WTC11 (cell line): ENCODE measurements around the gene IL11RA. TPM values are rescaled to one million over a fixed set of nuclear protein-coding genes. Genes with fewer than 3 reads are reported as not detected.

ENCODE experiments used
- ARID4B ChIP-seq: sonication (generic); formaldehyde crosslinking; IDR thresholded peaks from 2 replicates; pipeline ENCODE4 v1.8.0; 2023; ENCODE audit warnings: missing genetic modification reagents, mild to moderate bottlenecking, borderline replicate concordance
- ATF1 ChIP-seq: sonication (generic); formaldehyde crosslinking; IDR thresholded peaks from 2 replicates; pipeline ENCODE4 v1.8.1; 2023; ENCODE audit warnings: mild to moderate bottlenecking, moderate library complexity, missing genetic modification reagents
- CBFB ChIP-seq: sonication (generic); formaldehyde crosslinking; IDR thresholded peaks from 2 replicates; pipeline ENCODE4 v1.8.1; 2022; ENCODE audit warnings: mild to moderate bottlenecking, low read depth, missing genetic modification reagents
- E2F1 ChIP-seq: sonication (generic); formaldehyde crosslinking; IDR thresholded peaks from 2 replicates; pipeline ENCODE4 v1.8.0; 2022; ENCODE audit warnings: mild to moderate bottlenecking, missing genetic modification reagents
- E2F4 ChIP-seq: sonication (generic); formaldehyde crosslinking; IDR thresholded peaks from 2 replicates; pipeline ENCODE4 v1.8.1; 2022; ENCODE audit warnings: low read depth, mild to moderate bottlenecking, moderate library complexity, missing genetic modification reagents, borderline replicate concordance
- ERG ChIP-seq: fragments of 250-450 bp; sonication (Bioruptor Pico); IDR thresholded peaks from 2 replicates; pipeline ENCODE4 v1.8.0; 2021; ENCODE audit warnings: mild to moderate bottlenecking
- ESRRA ChIP-seq: sonication (generic); formaldehyde crosslinking; IDR thresholded peaks from 2 replicates; pipeline ENCODE4 v1.8.1; 2022; ENCODE audit warnings: mild to moderate bottlenecking, missing genetic modification reagents, borderline replicate concordance
- FOXK1 ChIP-seq: sonication (generic); formaldehyde crosslinking; IDR thresholded peaks from 2 replicates; pipeline ENCODE4 v1.8.0; 2022; ENCODE audit warnings: mild to moderate bottlenecking, moderate library complexity, missing genetic modification reagents
- FOXP1 ChIP-seq: sonication (generic); formaldehyde crosslinking; IDR thresholded peaks from 2 replicates; pipeline ENCODE4 v1.8.0; 2022; ENCODE audit warnings: missing genetic modification reagents, mild to moderate bottlenecking, moderate library complexity, borderline replicate concordance
- JAZF1 ChIP-seq: fragments of 250-450 bp; sonication (Bioruptor Pico); IDR thresholded peaks from 2 replicates; pipeline ENCODE4 v1.9.0; 2021; ENCODE audit warnings: moderate library complexity, mild to moderate bottlenecking, inconsistent platforms
- RELA ChIP-seq: sonication (generic); formaldehyde crosslinking; IDR thresholded peaks from 2 replicates; pipeline ENCODE4 v1.8.1; 2022; ENCODE audit warnings: missing genetic modification reagents, mild to moderate bottlenecking, borderline replicate concordance
- SMAD3 ChIP-seq: sonication (generic); formaldehyde crosslinking; IDR thresholded peaks from 2 replicates; pipeline ENCODE4 v1.8.0; 2022; ENCODE audit warnings: missing genetic modification reagents, mild to moderate bottlenecking, borderline replicate concordance
- TEAD1 ChIP-seq: sonication (generic); formaldehyde crosslinking; IDR thresholded peaks from 2 replicates; pipeline ENCODE4 v1.8.0; 2022; ENCODE audit warnings: mild to moderate bottlenecking, missing genetic modification reagents
- TEAD4 ChIP-seq: sonication (generic); formaldehyde crosslinking; IDR thresholded peaks from 2 replicates; pipeline ENCODE4 v1.8.0; 2022; ENCODE audit warnings: mild to moderate bottlenecking, missing genetic modification reagents
- ZNF121 ChIP-seq: sonication (generic); formaldehyde crosslinking; IDR thresholded peaks from 2 replicates; pipeline ENCODE4 v1.8.0; 2023; ENCODE audit warnings: missing genetic modification reagents
- ZNF281 ChIP-seq: sonication (generic); formaldehyde crosslinking; IDR thresholded peaks from 2 replicates; pipeline ENCODE4 v1.8.0; 2023; ENCODE audit warnings: mild to moderate bottlenecking, missing genetic modification reagents
- ZNF396 ChIP-seq: fragments of 250-450 bp; sonication (Bioruptor Pico); IDR thresholded peaks from 2 replicates; pipeline ENCODE4 v1.8.0; 2021; ENCODE audit warnings: mild to moderate bottlenecking, moderate library complexity, borderline replicate concordance
- ZNF416 ChIP-seq: fragments of 250-450 bp; sonication (Bioruptor Pico); IDR thresholded peaks from 2 replicates; pipeline ENCODE4 v1.9.0; 2021; ENCODE audit warnings: mild to moderate bottlenecking, inconsistent platforms
- ZNF423 ChIP-seq: fragments of 250-450 bp; sonication (Bioruptor Pico); IDR thresholded peaks from 2 replicates; pipeline ENCODE4 v2.1.2; 2022; ENCODE audit warnings: mild to moderate bottlenecking, moderate library complexity
- ZSCAN18 ChIP-seq: fragments of 250-450 bp; sonication (Bioruptor Pico); IDR thresholded peaks from 2 replicates; pipeline ENCODE4 v2.1.2; 2022; ENCODE audit warnings: mild to moderate bottlenecking, moderate library complexity
- total RNA-seq: library from RNA; stranded (reverse); gene quantifications from 3 replicates; pipeline ENCODE4 v1.2.3, GENCODE V29; 2021
- TF ChIP-seq, protein P1 (sequence below): sonication (generic); formaldehyde crosslinking; IDR thresholded peaks from 2 replicates; pipeline ENCODE4 v1.8.0; 2022; ENCODE audit warnings: mild to moderate bottlenecking, missing genetic modification reagents
- TF ChIP-seq, protein P2 (sequence below): sonication (generic); formaldehyde crosslinking; IDR thresholded peaks from 2 replicates; pipeline ENCODE4 v1.8.1; 2022; ENCODE audit warnings: missing genetic modification reagents, borderline replicate concordance
- TF ChIP-seq, protein P3 (sequence below): sonication (generic); formaldehyde crosslinking; conservative IDR thresholded peaks from 2 replicates; pipeline ENCODE4 v1.8.1; 2022; ENCODE audit warnings: mild to moderate bottlenecking, missing genetic modification reagents

IL11RA gene
- total RNA-seq, 1 experiment from 2014 or later: 8.6 TPM

DNA sequence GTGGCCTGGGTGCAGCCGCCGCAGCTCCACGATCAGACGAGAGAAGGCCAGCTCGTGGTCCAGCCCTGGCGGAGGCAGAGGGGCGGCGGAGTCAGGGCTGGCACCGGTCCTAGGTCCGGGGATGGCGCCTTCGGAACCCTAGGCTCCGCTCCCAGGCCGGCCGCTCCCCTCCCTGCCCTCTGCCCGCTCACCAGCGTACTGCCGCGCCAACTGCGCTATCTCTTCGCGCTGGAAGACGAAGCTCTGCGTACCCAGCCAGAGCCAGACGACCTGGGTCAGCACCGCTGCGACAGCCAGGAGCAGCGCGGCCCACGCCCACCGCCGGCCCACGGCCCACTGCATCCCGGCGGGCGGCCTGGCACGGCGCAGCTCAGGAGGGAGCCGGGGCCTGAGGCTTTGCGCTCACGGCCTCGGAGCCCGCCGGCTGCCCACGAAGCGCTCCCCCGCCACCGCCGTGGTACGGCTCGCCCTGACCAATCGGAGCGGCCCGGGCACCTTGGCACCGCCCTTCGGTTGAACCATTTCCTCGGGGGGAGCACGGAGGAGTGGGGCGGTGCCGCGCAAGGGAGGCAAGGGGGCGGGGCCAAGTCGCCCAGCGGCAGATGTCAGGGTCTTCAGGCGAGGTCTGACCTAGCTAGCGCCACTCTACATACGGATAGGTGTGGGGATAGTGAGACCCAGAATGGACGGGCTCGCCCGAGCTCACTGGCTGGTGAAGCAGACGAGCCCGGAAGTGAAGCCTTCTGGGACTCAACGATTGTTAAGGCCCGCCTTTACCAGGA is 14.4 kb upstream of the IL11RA start, which contains the start of gene SIGMAR1 (continued):
- TF ChIP-seq ZSCAN18 (CRISPR knock-in tag) (no peak), RELA (CRISPR knock-in tag) (peak; percentile 94), ERG (CRISPR knock-in tag) (no peak), SMAD3 (CRISPR knock-in tag) (peak; percentile 67; the same call in 1 of the 2 replicates), ATF1 (CRISPR knock-in tag) (peak; percentile 82), ZNF423 (CRISPR knock-in tag) (no peak), E2F1 (0 out of 2 replicates have a peak, but pooled peaks have one; percentile 33), TEAD1 (CRISPR knock-in tag) (no peak; the same call in none of the 2 replicates), ZNF281 (0 out of 2 replicates have a peak, but pooled peaks have one; percentile 15), ESRRA (CRISPR knock-in tag) (0 out of 2 replicates have a peak, but pooled peaks have one; percentile 70), FOXK1 (CRISPR knock-in tag) (peak; percentile 72), ZNF416 (CRISPR knock-in tag) (no peak), ZNF396 (CRISPR knock-in tag) (no peak), TEAD4 (peak; percentile 68; the same call in 1 of the 2 replicates), FOXP1 (peak; percentile 91), JAZF1 (CRISPR knock-in tag) (no peak), ARID4B (CRISPR knock-in tag) (peak; percentile 86), CBFB (CRISPR knock-in tag) (peak; percentile 75; the same call in 1 of the 2 replicates), E2F4 (CRISPR knock-in tag) (no peak), ZNF121 (CRISPR knock-in tag) (no peak)
- TF ChIP-seq, protein P1, sequence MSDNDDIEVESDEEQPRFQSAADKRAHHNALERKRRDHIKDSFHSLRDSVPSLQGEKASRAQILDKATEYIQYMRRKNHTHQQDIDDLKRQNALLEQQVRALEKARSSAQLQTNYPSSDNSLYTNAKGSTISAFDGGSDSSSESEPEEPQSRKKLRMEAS (CRISPR knock-in tag): peak; percentile 95
- TF ChIP-seq, protein P2, sequence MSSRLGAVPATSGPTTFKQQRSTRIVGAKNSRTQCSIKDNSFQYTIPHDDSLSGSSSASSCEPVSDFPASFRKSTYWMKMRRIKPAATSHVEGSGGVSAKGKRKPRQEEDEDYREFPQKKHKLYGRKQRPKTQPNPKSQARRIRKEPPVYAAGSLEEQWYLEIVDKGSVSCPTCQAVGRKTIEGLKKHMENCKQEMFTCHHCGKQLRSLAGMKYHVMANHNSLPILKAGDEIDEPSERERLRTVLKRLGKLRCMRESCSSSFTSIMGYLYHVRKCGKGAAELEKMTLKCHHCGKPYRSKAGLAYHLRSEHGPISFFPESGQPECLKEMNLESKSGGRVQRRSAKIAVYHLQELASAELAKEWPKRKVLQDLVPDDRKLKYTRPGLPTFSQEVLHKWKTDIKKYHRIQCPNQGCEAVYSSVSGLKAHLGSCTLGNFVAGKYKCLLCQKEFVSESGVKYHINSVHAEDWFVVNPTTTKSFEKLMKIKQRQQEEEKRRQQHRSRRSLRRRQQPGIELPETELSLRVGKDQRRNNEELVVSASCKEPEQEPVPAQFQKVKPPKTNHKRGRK (CRISPR knock-in tag): no peak
- TF ChIP-seq, protein P3, sequence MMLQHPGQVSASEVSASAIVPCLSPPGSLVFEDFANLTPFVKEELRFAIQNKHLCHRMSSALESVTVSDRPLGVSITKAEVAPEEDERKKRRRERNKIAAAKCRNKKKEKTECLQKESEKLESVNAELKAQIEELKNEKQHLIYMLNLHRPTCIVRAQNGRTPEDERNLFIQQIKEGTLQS: no peak
